Lower lobe of right lung (tissue), 2 donors: Measurements from ENCODE around the gene ATP5ME. TPM values are rescaled to one million over a fixed set of nuclear protein-coding genes. Genes with fewer than 3 reads are reported as not detected.

ENCODE experiments used
- ATAC-seq, 2 donors: fragments of 200-7000 bp; cut with Tn5 transposase; one replicate each; pipeline ENCODE4 v1.9.1; 2020 to 2022; ENCODE audit warnings: mild to moderate bottlenecking in 2 of 2, moderate library complexity in 2 of 2
- DNase-seq: peaks from one replicate; pipeline ENCODE4 v3.0.0-alpha.2; 2020
- H3K27ac ChIP-seq: fragments of 200-600 bp; one replicate; pipeline ENCODE4 v1.8.0; 2022
- H3K27me3 ChIP-seq: fragments of 200-600 bp; one replicate; pipeline ENCODE4 v1.8.0; 2022; ENCODE audit warnings: low read depth
- H3K36me3 ChIP-seq: fragments of 200-600 bp; one replicate; pipeline ENCODE4 v1.8.0; 2022; ENCODE audit warnings: mild to moderate bottlenecking
- H3K4me1 ChIP-seq: fragments of 200-600 bp; one replicate; pipeline ENCODE4 v1.8.0; 2022
- H3K4me3 ChIP-seq: fragments of 200-600 bp; one replicate; pipeline ENCODE4 v1.8.0; 2022; ENCODE audit warnings: mild to moderate bottlenecking
- H3K9me3 ChIP-seq: fragments of 200-600 bp; one replicate; pipeline ENCODE4 v1.8.0; 2022
- intact Hi-C: fragments of 100-400 bp; cut with DNase I; formaldehyde crosslinking; loops from one replicate; pipeline ENCODE4 v1.11.0; 2022
- total RNA-seq: library from RNA; stranded (reverse); fragmentation: NEBNext Ultra II Directional; extraction: Animal tissue kit (Norgen Biotek cat#: 25700); gene quantifications from one replicate; pipeline ENCODE4 v1.2.1, GENCODE V29; 2021
- TF ChIP-seq, protein P1 (sequence below): fragments of 200-600 bp; IDR thresholded peaks from one replicate; pipeline ENCODE4 v1.8.0; 2022; ENCODE audit warnings: antibody characterized with exemption, mild to moderate bottlenecking
- donor health status: DM: no; HTN: yes; CAD: no; lungs with severe emphysema.

Gene ATP5ME
- total RNA-seq, 1 donor from 2014 or later: 173 TPM

- intact Hi-C loops: no loop called here
- no peak for DNase-seq
Measured at GRCh38 chr4:678331-679103, 4.4 kb upstream of the ATP5ME start.

GRCh38 chr4:677431-678293, 3.6 kb upstream of the ATP5ME start:
- Histone ChIP-seq H3K4me1 (peaks cover 40% of the 10 kb centered on the region), H3K36me3 (peaks cover 3% of the 10 kb centered on the region), H3K27ac (no peak overlapping the region), H3K9me3 (no peaks in the 10 kb centered on the region), H3K27me3 (no peaks in the 10 kb centered on the region), H3K4me3 (no peak overlapping the region)
- intact Hi-C loops: no loop called here
- TF ChIP-seq, protein P1, sequence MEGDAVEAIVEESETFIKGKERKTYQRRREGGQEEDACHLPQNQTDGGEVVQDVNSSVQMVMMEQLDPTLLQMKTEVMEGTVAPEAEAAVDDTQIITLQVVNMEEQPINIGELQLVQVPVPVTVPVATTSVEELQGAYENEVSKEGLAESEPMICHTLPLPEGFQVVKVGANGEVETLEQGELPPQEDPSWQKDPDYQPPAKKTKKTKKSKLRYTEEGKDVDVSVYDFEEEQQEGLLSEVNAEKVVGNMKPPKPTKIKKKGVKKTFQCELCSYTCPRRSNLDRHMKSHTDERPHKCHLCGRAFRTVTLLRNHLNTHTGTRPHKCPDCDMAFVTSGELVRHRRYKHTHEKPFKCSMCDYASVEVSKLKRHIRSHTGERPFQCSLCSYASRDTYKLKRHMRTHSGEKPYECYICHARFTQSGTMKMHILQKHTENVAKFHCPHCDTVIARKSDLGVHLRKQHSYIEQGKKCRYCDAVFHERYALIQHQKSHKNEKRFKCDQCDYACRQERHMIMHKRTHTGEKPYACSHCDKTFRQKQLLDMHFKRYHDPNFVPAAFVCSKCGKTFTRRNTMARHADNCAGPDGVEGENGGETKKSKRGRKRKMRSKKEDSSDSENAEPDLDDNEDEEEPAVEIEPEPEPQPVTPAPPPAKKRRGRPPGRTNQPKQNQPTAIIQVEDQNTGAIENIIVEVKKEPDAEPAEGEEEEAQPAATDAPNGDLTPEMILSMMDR: no peak
- DNase-seq: peak; percentile 59
- ATAC-seq: no peak

More at GRCh38 chr4:678331-679103, 4.4 kb upstream of the ATP5ME start:
- no peaks in the 10 kb centered on the region for H3K9me3 ChIP-seq
- TF ChIP-seq, protein P1: no peak
- no peak overlapping the region for H3K27ac ChIP-seq
- H3K27me3 ChIP-seq: no peaks in the 10 kb centered on the region
- ATAC-seq: no peak
- no peaks in the 10 kb centered on the region for H3K36me3 ChIP-seq
- peaks cover 33% of the 10 kb centered on the region for H3K4me1 ChIP-seq
- no peak overlapping the region for H3K4me3 ChIP-seq

DNA sequence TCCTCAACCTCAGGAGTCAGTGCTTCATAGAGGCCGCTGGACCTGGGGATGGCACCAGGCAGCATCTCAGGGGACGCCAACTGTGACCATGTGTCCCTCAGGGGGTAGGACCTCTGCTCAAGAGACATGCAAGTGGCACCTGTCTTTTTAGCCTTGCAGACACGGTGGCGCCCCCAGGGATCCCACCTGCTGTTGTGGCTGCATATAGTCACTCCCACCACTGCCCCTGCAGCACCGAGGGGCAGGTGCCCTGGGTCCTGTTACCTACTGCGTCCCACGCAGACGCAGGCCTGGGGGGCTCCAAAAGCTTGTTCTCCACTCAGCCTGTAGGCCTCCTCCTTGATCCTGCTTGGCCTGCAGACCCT, 2.8 kb upstream of the ATP5ME start:
- Histone ChIP-seq H3K36me3 (peaks cover 10% of the 10 kb centered on the region), H3K4me3 (no peak overlapping the region), H3K27me3 (no peaks in the 10 kb centered on the region), H3K27ac (no peak overlapping the region), H3K4me1 (peaks cover 41% of the 10 kb centered on the region), H3K9me3 (no peaks in the 10 kb centered on the region)
- DNase-seq: no peak
- TF ChIP-seq, protein P1: no peak
- intact Hi-C loops: no loop called here
- ATAC-seq: no peak

DNA sequence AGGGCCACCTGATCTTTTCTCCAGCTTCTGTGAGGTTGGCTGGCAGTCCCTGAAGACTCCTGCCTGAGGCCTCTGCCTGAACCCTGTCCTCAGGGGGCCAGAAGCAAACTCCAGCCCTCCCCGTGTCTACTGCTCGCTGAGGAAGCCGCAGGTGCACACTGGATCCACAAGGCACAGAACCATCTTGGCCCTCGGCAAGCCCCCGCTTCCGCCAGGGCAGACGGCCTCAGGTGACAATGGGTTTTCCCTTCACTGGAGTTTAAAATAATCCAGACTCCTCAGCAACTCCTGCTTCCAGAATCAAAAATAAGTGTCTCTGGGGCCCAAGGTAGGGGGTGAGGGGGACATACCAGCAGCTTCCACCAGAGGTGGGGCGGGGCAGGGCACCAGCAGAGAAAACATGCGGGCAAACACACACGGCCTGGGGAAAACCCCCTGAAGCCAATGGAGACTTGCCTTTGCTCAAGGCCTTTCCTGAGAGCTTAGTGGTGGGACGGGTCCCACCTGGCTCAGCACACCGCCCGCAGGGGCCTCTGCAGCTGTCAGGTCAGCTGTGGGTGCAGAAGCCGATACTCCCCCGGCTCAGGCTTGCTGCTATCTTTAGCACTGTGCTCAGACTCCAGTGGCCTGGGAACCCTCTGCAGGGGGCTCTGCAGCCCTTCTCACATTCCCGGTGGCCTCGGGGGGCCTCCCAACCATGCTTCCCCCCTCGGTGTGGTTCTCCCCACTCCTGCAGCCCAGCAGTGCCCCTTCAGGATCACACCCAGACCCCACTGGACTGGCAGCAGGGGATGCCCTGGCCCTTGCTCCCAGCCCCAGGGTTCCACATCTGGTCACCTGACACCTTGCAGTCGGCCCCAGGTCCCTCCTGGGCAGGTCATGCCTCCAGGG, 2.1 kb upstream of the ATP5ME start:
- H3K27ac ChIP-seq: no peak overlapping the region
- DNase-seq: no peak

More for the DNA sequence above, 2.1 kb upstream of the ATP5ME start:
- TF ChIP-seq, protein P1: no peak
- Histone ChIP-seq H3K4me1 (peaks cover 41% of the 10 kb centered on the region), H3K9me3 (no peaks in the 10 kb centered on the region), H3K27me3 (no peaks in the 10 kb centered on the region), H3K36me3 (peaks cover 16% of the 10 kb centered on the region), H3K4me3 (no peak overlapping the region)
- no peak for ATAC-seq
- intact Hi-C loops: no loop called here
